COLO668 (cell line): Measurements from ENCODE around the gene PRKAR2B.
"Not testable (repeated sequence)": the region's sequence is repeated elsewhere in the genome, so short reads cannot be mapped to it uniquely, and the experiment has no call there.

ENCODE experiments used
- DNase-seq: peaks from one replicate; lab custom pipeline; 2025; ENCODE audit not compliant: unreplicated experiment; lab: John Stamatoyannopoulos, UW

Gene PRKAR2B

GRCh38 chr7:107047902-107048782, 3.6 kb downstream of the PRKAR2B start:
- no peak for DNase-seq

- DNase-seq, result no peak
Observed at GRCh38 chr7:107048783-107049418, 4.4 kb downstream of the PRKAR2B start.

GRCh38 chr7:107049480-107049879, 5.0 kb downstream of the PRKAR2B start:
- DNase-seq, result no peak

GRCh38 chr7:107049971-107050532, 5.5 kb downstream of the PRKAR2B start:
- no peak for DNase-seq

- no peak for DNase-seq
Observed at GRCh38 chr7:107051376-107051775, 6.9 kb downstream of the PRKAR2B start.

GRCh38 chr7:107054965-107055364, 10.5 kb downstream of the PRKAR2B start:
- DNase-seq, result not testable (repeated sequence)

- not testable (repeated sequence) for DNase-seq
Observed at GRCh38 chr7:107056058-107056457, 11.6 kb downstream of the PRKAR2B start.

GRCh38 chr7:107056728-107057473, 12.4 kb downstream of the PRKAR2B start:
- no peak for DNase-seq

- DNase-seq, result no peak
Observed at GRCh38 chr7:107057474-107057833, 12.9 kb downstream of the PRKAR2B start.

GRCh38 chr7:107059468-107059867, 15.0 kb downstream of the PRKAR2B start:
- DNase-seq, result no peak

- DNase-seq, result no peak
Observed at GRCh38 chr7:107063245-107064120, 19.0 kb downstream of the PRKAR2B start.

- no peak for DNase-seq
Observed at GRCh38 chr7:107064255-107064654, 19.8 kb downstream of the PRKAR2B start.

- no peak for DNase-seq
Observed at GRCh38 chr7:107065929-107066247, 21.4 kb downstream of the PRKAR2B start.

GRCh38 chr7:107068156-107068555, 23.7 kb downstream of the PRKAR2B start:
- DNase-seq, result no peak

GRCh38 chr7:107069457-107069856, 25.0 kb downstream of the PRKAR2B start:
- no peak for DNase-seq

GRCh38 chr7:107070710-107071109, 26.2 kb downstream of the PRKAR2B start:
- DNase-seq, result no peak

GRCh38 chr7:107071129-107071528, 26.6 kb downstream of the PRKAR2B start:
- DNase-seq, result no peak

GRCh38 chr7:107072133-107072532, 27.6 kb downstream of the PRKAR2B start:
- no peak for DNase-seq

- DNase-seq, result no peak
Observed at GRCh38 chr7:107075863-107076574, 31.5 kb downstream of the PRKAR2B start.
